ENCODE measurements around the gene GRIN2A. TPM values are rescaled to one million over a fixed set of nuclear protein-coding genes. Genes with fewer than 3 reads are reported as not detected.
A peak's percentile ranks its signal among the peaks of the same experiment; 100 is the strongest.

Gene GRIN2A
- total and polyA plus RNA-seq, 2 experiments from 2014 or later, result not detected

DNA sequence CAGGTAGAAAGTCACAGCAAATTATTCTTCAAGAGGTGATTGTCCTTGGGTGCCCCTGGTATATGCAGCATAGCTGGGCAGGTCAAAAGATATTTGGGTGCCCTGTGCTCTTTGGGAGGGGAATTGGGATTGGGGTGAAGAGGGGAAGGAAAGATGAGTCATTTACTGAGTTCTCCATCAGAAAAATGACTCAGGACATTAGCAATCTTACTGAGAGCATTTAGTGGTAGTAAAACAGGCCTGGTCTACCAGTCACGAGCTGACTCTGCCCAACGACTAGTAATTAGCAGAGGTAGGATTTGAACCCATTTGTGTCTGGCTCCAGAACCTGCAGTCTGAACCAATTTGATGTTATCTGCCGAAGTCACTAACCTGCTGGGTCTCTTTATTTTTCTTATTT, 6.0 kb upstream of the GRIN2A start:
- Histone ChIP-seq H3K9me3 (ENCODE audit: low read depth) (no peaks in the 10 kb centered on the region), H3K27ac (no peak overlapping the region), H3K4me3 (no peak overlapping the region), H3K36me3 (ENCODE audit: low read depth) (no peaks in the 10 kb centered on the region), H3K9me2 (ENCODE audit: insufficient read depth) (no peaks in the 10 kb centered on the region), H4K20me1 (ENCODE audit: insufficient read depth) (no peaks in the 10 kb centered on the region), H3K4me1 (ENCODE audit: insufficient read depth) (no peaks in the 10 kb centered on the region), H2AFZ (no peak overlapping the region), H3K9ac (no peak overlapping the region), H3F3A (ENCODE audit: insufficient read depth) (no peaks in the 10 kb centered on the region), H3K4me2 (ENCODE audit: unreplicated experiment) (no peak overlapping the region), H3K79me2 (ENCODE audit: insufficient read depth) (no peaks in the 10 kb centered on the region), H3K27me3 (replicated peaks; ENCODE audit: insufficient read depth) (peaks cover 14% of the 10 kb centered on the region)
- DNase-seq, result no peak
- in situ Hi-C loops (cut with MboI), result loop anchor here (10.0 to 25.0 kb wide), 2 partner anchors 1043 to 1626 kb away; no protein-coding TSS in a partner anchor
- WGBS, 2 experiments (ENCODE audit: low coverage in 1 of 2, low lambda C conversion rate in 2 of 2, missing lambda C conversion rate in 2 of 2), result 3 to 8% methylated on average over 3 of the region's 3 CpGs
- TF ChIP-seq EZH2phosphoT487 (IDR thresholded peaks at IDR 0.05; ENCODE audit: insufficient read depth, low read depth), result no peak
- TF ChIP-seq EZH2 (IDR thresholded peaks at IDR 0.05; ENCODE audit: insufficient read depth, poor library complexity, severe bottlenecking), result no peak

DNA sequence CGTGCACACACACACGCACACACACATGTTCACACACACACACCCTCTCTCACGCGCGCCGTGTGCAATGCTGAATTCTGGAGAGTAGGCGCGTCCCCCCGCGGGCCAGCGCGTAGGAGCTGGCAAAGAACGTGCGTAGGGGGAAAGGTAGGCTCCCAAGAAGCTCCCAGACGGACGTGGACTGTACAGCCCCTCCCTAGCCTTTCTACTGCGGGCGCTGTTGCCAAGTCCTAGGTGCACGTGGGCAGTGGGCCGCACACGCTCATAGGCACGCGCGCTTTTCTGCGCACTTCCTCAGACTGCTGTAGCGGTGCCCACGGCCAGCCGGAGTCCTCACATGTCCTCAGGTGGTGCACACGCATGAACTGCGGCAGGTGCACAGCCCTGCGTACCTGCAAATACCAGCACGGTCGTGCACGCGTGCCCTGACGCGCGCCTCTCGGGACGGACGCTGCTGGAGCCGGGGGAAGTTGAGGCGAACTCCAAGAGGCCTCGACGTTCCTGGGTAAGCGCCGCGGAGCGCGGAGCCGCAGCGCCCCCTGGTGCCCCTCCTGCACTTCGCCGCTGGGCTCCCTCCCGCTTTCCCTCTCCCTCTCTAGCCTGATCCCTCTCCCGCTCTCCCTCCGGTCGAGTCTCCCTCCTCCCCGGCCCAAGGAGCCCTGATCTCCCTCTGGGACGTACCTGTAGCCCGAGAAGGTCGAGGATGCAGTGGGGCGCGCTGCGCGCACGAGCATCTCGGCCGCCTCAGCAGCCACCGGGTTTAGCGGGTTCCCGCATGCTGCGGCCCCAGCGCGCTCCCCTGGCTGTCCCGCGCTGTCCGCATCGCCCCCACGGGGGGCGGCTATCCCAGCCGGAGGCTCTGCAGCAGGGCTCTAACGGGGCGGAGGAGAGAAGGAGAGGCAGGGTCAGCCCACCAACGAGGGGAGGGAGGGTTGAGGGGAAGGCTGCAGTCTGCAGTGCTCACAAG, 749 bp downstream of the GRIN2A start:
- in situ Hi-C loops (cut with MboI), result loop anchor here (10.0 to 25.0 kb wide), 2 partner anchors 1037 to 1619 kb away; no protein-coding TSS in a partner anchor
- peak; percentile 68 for DNase-seq
- H3K36me3 ChIP-seq (ENCODE audit: low read depth), result no peaks in the 10 kb centered on the region

DNA sequence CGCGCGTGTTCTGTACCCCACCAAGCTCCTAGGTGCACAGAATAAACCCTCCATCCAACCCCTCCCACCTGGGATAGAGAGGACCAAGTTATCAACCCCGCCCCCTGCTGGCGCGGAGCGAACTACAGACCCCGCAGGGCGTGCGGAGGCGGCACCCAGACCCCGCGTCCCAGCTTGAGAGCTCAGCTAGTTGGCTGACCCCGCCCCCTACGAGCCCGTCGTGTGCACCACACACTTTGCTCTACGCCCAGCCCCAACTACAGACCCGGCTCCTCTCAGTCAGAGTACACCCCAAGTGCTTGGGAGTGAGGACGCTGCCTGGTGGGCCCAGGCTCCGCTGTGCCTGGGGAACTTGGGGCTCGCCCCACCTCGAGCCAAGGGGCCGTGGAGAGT, 1.5 kb downstream of the GRIN2A start:
- WGBS, 2 experiments (ENCODE audit: low coverage in 1 of 2, low lambda C conversion rate in 2 of 2, missing lambda C conversion rate in 2 of 2), result 3 to 4% methylated on average over 21 to 24 of the region's 24 CpGs
- H2AFZ ChIP-seq, result no peak overlapping the region
- H3K9ac ChIP-seq, result no peak overlapping the region
- no peak overlapping the region for H3K27ac ChIP-seq
- DNase-seq, result peak; percentile 39
- H3K9me2 ChIP-seq (ENCODE audit: insufficient read depth), result no peaks in the 10 kb centered on the region
- no peak overlapping the region for H3K4me2 ChIP-seq (ENCODE audit: unreplicated experiment)
- peaks cover 23% of the 10 kb centered on the region for H3K27me3 ChIP-seq (replicated peaks; ENCODE audit: insufficient read depth)
- H3K4me3 ChIP-seq, result no peak overlapping the region
- in situ Hi-C loops (cut with MboI), result loop anchor here (10.0 to 25.0 kb wide), 2 partner anchors 1036 to 1618 kb away; no protein-coding TSS in a partner anchor
- H3K9me3 ChIP-seq (ENCODE audit: low read depth), result no peaks in the 10 kb centered on the region
- no peaks in the 10 kb centered on the region for H3K4me1 ChIP-seq (ENCODE audit: insufficient read depth)
- TF ChIP-seq EZH2 (IDR thresholded peaks at IDR 0.05; ENCODE audit: insufficient read depth, poor library complexity, severe bottlenecking), result no peak
- no peak for TF ChIP-seq EZH2phosphoT487 (IDR thresholded peaks at IDR 0.05; ENCODE audit: insufficient read depth, low read depth)
- no peaks in the 10 kb centered on the region for H3K79me2 ChIP-seq (ENCODE audit: insufficient read depth)
- H3F3A ChIP-seq (ENCODE audit: insufficient read depth), result no peaks in the 10 kb centered on the region
- H3K36me3 ChIP-seq (ENCODE audit: low read depth), result no peaks in the 10 kb centered on the region
- no peaks in the 10 kb centered on the region for H4K20me1 ChIP-seq (ENCODE audit: insufficient read depth)

More for the DNA sequence above, 749 bp downstream of the GRIN2A start:
- TF ChIP-seq EZH2 (IDR thresholded peaks at IDR 0.05; ENCODE audit: insufficient read depth, poor library complexity, severe bottlenecking) (peak; percentile 68), EZH2phosphoT487 (IDR thresholded peaks at IDR 0.05; ENCODE audit: insufficient read depth, low read depth) (no peak)
- H3K4me3 ChIP-seq, result no peak overlapping the region
- H3F3A ChIP-seq (ENCODE audit: insufficient read depth), result no peaks in the 10 kb centered on the region
- no peak overlapping the region for H3K9ac ChIP-seq
- 2 to 4% methylated on average over 75 to 84 of the region's 85 CpGs for WGBS, 2 experiments (ENCODE audit: low coverage in 1 of 2, low lambda C conversion rate in 2 of 2, missing lambda C conversion rate in 2 of 2)
- peaks cover 23% of the 10 kb centered on the region for H3K27me3 ChIP-seq (replicated peaks; ENCODE audit: insufficient read depth)
- H3K9me3 ChIP-seq (ENCODE audit: low read depth), result no peaks in the 10 kb centered on the region
- H4K20me1 ChIP-seq (ENCODE audit: insufficient read depth), result no peaks in the 10 kb centered on the region
- H3K4me1 ChIP-seq (ENCODE audit: insufficient read depth), result no peaks in the 10 kb centered on the region
- H3K27ac ChIP-seq, result no peak overlapping the region
- H3K79me2 ChIP-seq (ENCODE audit: insufficient read depth), result no peaks in the 10 kb centered on the region
- H2AFZ ChIP-seq, result 0 out of 2 replicates have a peak overlapping the region, but pooled peaks have one; percentile 56
- no peak overlapping the region for H3K4me2 ChIP-seq (ENCODE audit: unreplicated experiment)
- H3K9me2 ChIP-seq (ENCODE audit: insufficient read depth), result no peaks in the 10 kb centered on the region

DNA sequence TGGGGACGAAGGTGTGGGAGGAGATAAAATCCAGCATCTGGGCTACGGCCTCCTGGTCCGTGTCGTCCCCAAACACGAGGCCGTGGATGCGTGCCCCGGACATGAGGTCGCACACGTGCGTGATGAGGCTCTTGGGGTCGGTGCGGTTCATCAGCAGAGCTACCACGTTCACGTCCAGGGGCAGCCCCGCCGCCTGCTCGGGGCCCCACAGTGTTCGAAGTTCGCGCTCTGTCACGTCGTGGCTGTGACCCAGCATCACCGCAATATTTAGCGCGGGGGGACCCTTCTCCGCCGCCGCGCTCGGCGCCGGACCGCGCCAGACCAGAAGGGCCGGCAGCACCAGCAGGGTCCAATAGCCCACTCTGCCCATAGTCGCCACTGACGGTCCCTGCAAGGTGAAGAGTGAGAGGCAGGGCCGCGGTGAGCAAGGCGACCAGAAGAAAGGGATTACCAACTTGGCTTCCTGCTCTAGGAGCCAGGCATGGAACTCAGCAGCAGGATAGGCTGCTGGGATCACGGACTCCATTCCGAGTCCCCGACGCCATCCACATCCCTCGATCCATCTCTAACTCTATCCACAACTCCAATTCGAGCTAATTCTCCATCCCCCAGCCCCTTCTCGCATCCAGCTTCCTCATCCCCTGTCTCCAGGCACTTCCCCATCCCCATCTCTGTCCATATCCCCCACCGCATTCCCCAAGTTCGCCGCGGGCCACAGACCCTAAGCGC, 2.0 kb downstream of the GRIN2A start:
- Histone ChIP-seq H3F3A (ENCODE audit: insufficient read depth) (no peaks in the 10 kb centered on the region), H2AFZ (no peak overlapping the region), H3K4me2 (ENCODE audit: unreplicated experiment) (no peak overlapping the region), H3K4me1 (ENCODE audit: insufficient read depth) (no peaks in the 10 kb centered on the region), H3K27me3 (replicated peaks; ENCODE audit: insufficient read depth) (peaks cover 23% of the 10 kb centered on the region), H3K27ac (no peak overlapping the region), H3K9ac (no peak overlapping the region), H3K9me3 (ENCODE audit: low read depth) (no peaks in the 10 kb centered on the region), H3K36me3 (ENCODE audit: low read depth) (no peaks in the 10 kb centered on the region), H3K9me2 (ENCODE audit: insufficient read depth) (no peaks in the 10 kb centered on the region), H3K79me2 (ENCODE audit: insufficient read depth) (no peaks in the 10 kb centered on the region), H4K20me1 (ENCODE audit: insufficient read depth) (no peaks in the 10 kb centered on the region), H3K4me3 (no peak overlapping the region)
- no peak for TF ChIP-seq EZH2phosphoT487 (IDR thresholded peaks at IDR 0.05; ENCODE audit: insufficient read depth, low read depth)
- no peak for TF ChIP-seq EZH2 (IDR thresholded peaks at IDR 0.05; ENCODE audit: insufficient read depth, poor library complexity, severe bottlenecking)
- DNase-seq, result no peak
- WGBS, 2 experiments (ENCODE audit: low coverage in 1 of 2, low lambda C conversion rate in 2 of 2, missing lambda C conversion rate in 2 of 2), result 46 to 47% methylated on average over 39 to 53 of the region's 53 CpGs
- in situ Hi-C loops (cut with MboI), result loop anchor here (10.0 to 25.0 kb wide), 2 partner anchors 1035 to 1618 kb away; no protein-coding TSS in a partner anchor

Measured in GM23248 (cell line).